Measurements from ENCODE around the gene CLDN4.

CLDN4 gene

GRCh38 chr7:73839290-73839689 lies 8.5 kb downstream of the CLDN4 start:
- no peak for TF ChIP-seq CTCF (IDR thresholded peaks at IDR 0.05; ENCODE audit: control insufficient read depth, insufficient read depth, low read depth, low read length, missing control alignments)
- no peak for DNase-seq (ENCODE audit: low read depth)

GRCh38 chr7:73839743-73840714 lies 9.2 kb downstream of the CLDN4 start:
- H3K4me3 ChIP-seq (ENCODE audit: control insufficient read depth, low read depth, low read length): no peak overlapping the region
- DNase-seq (ENCODE audit: low read depth): no peak
- TF ChIP-seq CTCF (IDR thresholded peaks at IDR 0.05; ENCODE audit: control insufficient read depth, insufficient read depth, low read depth, low read length, missing control alignments): no peak

More at GRCh38 chr7:73839290-73839689, 8.5 kb downstream of the CLDN4 start:
- H3K4me3 ChIP-seq (ENCODE audit: control insufficient read depth, low read depth, low read length): no peak overlapping the region

GRCh38 chr7:73840715-73841379 lies 10.1 kb downstream of the CLDN4 start:
- no peak for DNase-seq (ENCODE audit: low read depth)
- no peak for TF ChIP-seq CTCF (IDR thresholded peaks at IDR 0.05; ENCODE audit: control insufficient read depth, insufficient read depth, low read depth, low read length, missing control alignments)
- H3K4me3 ChIP-seq (ENCODE audit: control insufficient read depth, low read depth, low read length): no peak overlapping the region

- peak overlapping the region; percentile 87 for H3K4me3 ChIP-seq (ENCODE audit: control insufficient read depth, low read depth, low read length)
- DNase-seq (ENCODE audit: low read depth): no peak
- TF ChIP-seq CTCF (IDR thresholded peaks at IDR 0.05; ENCODE audit: control insufficient read depth, insufficient read depth, low read depth, low read length, missing control alignments): no peak
Observed at GRCh38 chr7:73841689-73842066, 10.9 kb downstream of the CLDN4 start.

- no peak for TF ChIP-seq CTCF (IDR thresholded peaks at IDR 0.05; ENCODE audit: control insufficient read depth, insufficient read depth, low read depth, low read length, missing control alignments)
- H3K4me3 ChIP-seq (ENCODE audit: control insufficient read depth, low read depth, low read length): peak within 1 kb of the TSS; percentile 87
- peak; percentile 54 for DNase-seq (ENCODE audit: low read depth)
Observed at GRCh38 chr7:73842067-73842976, 11.5 kb downstream of the CLDN4 start, which contains the start of gene METTL27. TSS of gene METTL27 (minus strand) at chr7:73842516. CDS start at chr7:73842140, 376 bp downstream.

- no peak for TF ChIP-seq CTCF (IDR thresholded peaks at IDR 0.05; ENCODE audit: control insufficient read depth, insufficient read depth, low read depth, low read length, missing control alignments)
- H3K4me3 ChIP-seq (ENCODE audit: control insufficient read depth, low read depth, low read length): no peak overlapping the region
- no peak for DNase-seq (ENCODE audit: low read depth)
Observed at GRCh38 chr7:73844131-73844547, 13.3 kb downstream of the CLDN4 start.
